Type B pancreatic cell (in vitro differentiated cells): ENCODE results near the gene BRD3OS. TPM values are rescaled to one million over a fixed set of nuclear protein-coding genes. Genes with fewer than 3 reads are reported as not detected.

Source experiments
- DNase-seq: peaks from one replicate; pipeline ENCODE4 v3.0.0; 2021; ENCODE audit warnings: mixed read lengths; ENCODE audit not compliant: unreplicated experiment; ENCODE audit errors: extremely low spot score
- H3K27ac Mint-ChIP-seq: 2 replicates; pipeline ENCODE4 v1.8.0; 2021; ENCODE audit warnings: mild to moderate bottlenecking, mixed read lengths
- H3K27me3 Mint-ChIP-seq: 2 replicates; pipeline ENCODE4 v1.8.0; 2021; ENCODE audit warnings: mixed read lengths
- H3K36me3 Mint-ChIP-seq: 2 replicates; pipeline ENCODE4 v1.8.0; 2021; ENCODE audit warnings: mixed read lengths
- H3K4me1 Mint-ChIP-seq: one replicate; pipeline ENCODE4 v1.8.0; 2021; ENCODE audit warnings: mixed read lengths; ENCODE audit not compliant: unreplicated experiment
- H3K4me3 Mint-ChIP-seq: 2 replicates; pipeline ENCODE4 v1.8.0; 2021; ENCODE audit warnings: mild to moderate bottlenecking, mixed read lengths
- H3K9me3 Mint-ChIP-seq: 2 replicates; pipeline ENCODE4 v1.8.0; 2021; ENCODE audit warnings: mixed read lengths
- CTCF ChIP-seq: fragments of 200-600 bp; sonication (generic); conservative IDR thresholded peaks from 2 replicates; pipeline ENCODE4 v1.5.0; 2021; ENCODE audit warnings: antibody characterized with exemption, mild to moderate bottlenecking
- total RNA-seq: library from RNA; stranded (reverse); gene quantifications from 2 replicates; pipeline ENCODE4 v1.2.1, GENCODE V29; 2021; ENCODE audit warnings: low replicate concordance

BRD3OS gene
- total RNA-seq, 1 donor from 2014 or later = 24.0 TPM

- DNase-seq = no peak
- Mint-ChIP-seq H3K36me3 (no peaks in the 10 kb centered on the region), H3K27me3 (peaks cover 7% of the 10 kb centered on the region), H3K4me1 (no peaks in the 10 kb centered on the region), H3K9me3 (no peaks in the 10 kb centered on the region), H3K27ac (no peak overlapping the region), H3K4me3 (no peak overlapping the region)
- TF ChIP-seq CTCF = no peak
Observed at GRCh38 chr9:133999851-134000265, 25.4 kb upstream of the BRD3OS start.

DNA sequence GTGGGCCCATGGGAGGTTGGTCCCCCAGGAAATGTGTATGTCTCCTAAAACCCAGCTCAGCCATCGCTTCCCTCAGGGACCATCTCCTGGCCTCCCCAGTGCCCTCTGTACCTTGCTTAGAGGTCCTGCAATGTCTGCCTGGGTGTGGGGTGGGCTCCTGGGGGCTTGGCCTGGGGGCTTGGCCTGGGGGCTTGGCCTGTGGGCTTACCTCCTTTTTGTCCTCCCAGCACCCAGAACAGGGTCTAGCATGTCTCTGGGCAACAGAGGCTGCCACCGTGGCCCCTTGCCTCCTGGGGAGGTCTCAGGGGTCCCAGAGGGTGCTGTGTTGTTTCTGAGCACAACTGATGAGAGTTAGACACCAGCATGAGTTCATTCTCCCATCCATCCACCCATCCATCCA is 22.5 kb upstream of the BRD3OS start:
- no peaks in the 10 kb centered on the region for H3K4me1 Mint-ChIP-seq
- no peaks in the 10 kb centered on the region for H3K36me3 Mint-ChIP-seq
- H3K27me3 Mint-ChIP-seq = peaks cover 7% of the 10 kb centered on the region

GRCh38 chr9:134003237-134003636 is 22.0 kb upstream of the BRD3OS start:
- DNase-seq = no peak
- Mint-ChIP-seq H3K4me3 (no peak overlapping the region), H3K36me3 (no peaks in the 10 kb centered on the region), H3K27me3 (peaks cover 7% of the 10 kb centered on the region), H3K9me3 (no peaks in the 10 kb centered on the region), H3K27ac (no peak overlapping the region), H3K4me1 (no peaks in the 10 kb centered on the region)
- TF ChIP-seq CTCF = no peak

More for the DNA sequence above, 22.5 kb upstream of the BRD3OS start:
- no peak for TF ChIP-seq CTCF
- no peak overlapping the region for H3K27ac Mint-ChIP-seq
- H3K9me3 Mint-ChIP-seq = no peaks in the 10 kb centered on the region
- no peak for DNase-seq
- no peak overlapping the region for H3K4me3 Mint-ChIP-seq

- Mint-ChIP-seq H3K36me3 (no peaks in the 10 kb centered on the region), H3K4me1 (no peaks in the 10 kb centered on the region), H3K27me3 (peaks cover 10% of the 10 kb centered on the region), H3K27ac (no peak overlapping the region), H3K9me3 (no peaks in the 10 kb centered on the region), H3K4me3 (no peak overlapping the region)
- TF ChIP-seq CTCF = no peak
- no peak for DNase-seq
Observed at GRCh38 chr9:134004131-134004873, 21.0 kb upstream of the BRD3OS start.

GRCh38 chr9:134004881-134005280 is 20.4 kb upstream of the BRD3OS start:
- no peak overlapping the region for H3K27ac Mint-ChIP-seq
- H3K27me3 Mint-ChIP-seq = peaks cover 8% of the 10 kb centered on the region
- TF ChIP-seq CTCF = no peak
- no peak overlapping the region for H3K4me3 Mint-ChIP-seq
- no peaks in the 10 kb centered on the region for H3K4me1 Mint-ChIP-seq
- no peaks in the 10 kb centered on the region for H3K36me3 Mint-ChIP-seq
- DNase-seq = no peak
- no peaks in the 10 kb centered on the region for H3K9me3 Mint-ChIP-seq

GRCh38 chr9:134005381-134005780 is 19.9 kb upstream of the BRD3OS start:
- H3K27ac Mint-ChIP-seq = no peak overlapping the region
- H3K4me3 Mint-ChIP-seq = no peak overlapping the region
- H3K27me3 Mint-ChIP-seq = peaks cover 3% of the 10 kb centered on the region
- no peaks in the 10 kb centered on the region for H3K36me3 Mint-ChIP-seq
- no peaks in the 10 kb centered on the region for H3K4me1 Mint-ChIP-seq
- no peak for DNase-seq
- no peak for TF ChIP-seq CTCF
- no peaks in the 10 kb centered on the region for H3K9me3 Mint-ChIP-seq
